Stimulated activated CD8-positive, alpha-beta memory T cell treated with anti-CD3 and anti-CD28 coated beads, Interleukin-7, amount 100 ng/mL, for 1 hour (primary cell): ENCODE data around the gene ABCA10.

Experiments
- DNase-seq, 2 donors: peaks; one replicate each; pipeline ENCODE4 v3.0.0-alpha.2; 2020; ENCODE audit warnings: low read depth in 2 of 2

The ABCA10 gene

DNA sequence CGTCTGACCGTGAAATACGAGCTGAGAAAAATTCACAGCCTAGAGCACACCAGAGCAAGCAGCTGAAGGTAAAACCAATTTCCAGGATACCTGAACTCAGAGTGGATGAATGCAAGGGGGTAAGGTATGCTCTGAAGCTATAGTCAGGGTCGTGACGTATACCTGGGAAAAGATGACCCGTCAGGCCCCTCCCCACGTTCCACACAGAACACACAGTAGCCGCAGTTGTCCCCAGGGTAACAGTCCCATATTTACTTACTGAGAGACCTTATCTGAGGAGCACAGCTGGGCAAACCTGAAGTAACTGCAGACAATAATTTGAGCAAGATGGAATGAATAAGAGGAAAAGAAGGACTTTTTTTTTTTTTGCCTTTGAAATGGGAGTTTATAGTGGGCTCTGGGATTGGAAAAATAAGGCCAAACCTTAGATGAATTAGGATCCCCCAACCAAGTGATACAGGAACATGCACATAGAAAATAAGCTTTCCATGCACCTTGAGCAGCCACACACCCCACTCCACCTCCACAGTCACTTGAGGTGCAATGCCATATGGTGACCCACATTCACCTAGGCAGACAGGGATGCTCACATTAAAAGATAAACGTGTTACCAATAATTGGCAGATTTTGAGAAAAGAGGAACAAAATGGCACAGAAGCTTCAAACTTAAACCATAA is 124.9 kb downstream of the ABCA10 start:
- DNase-seq: no peak

DNA sequence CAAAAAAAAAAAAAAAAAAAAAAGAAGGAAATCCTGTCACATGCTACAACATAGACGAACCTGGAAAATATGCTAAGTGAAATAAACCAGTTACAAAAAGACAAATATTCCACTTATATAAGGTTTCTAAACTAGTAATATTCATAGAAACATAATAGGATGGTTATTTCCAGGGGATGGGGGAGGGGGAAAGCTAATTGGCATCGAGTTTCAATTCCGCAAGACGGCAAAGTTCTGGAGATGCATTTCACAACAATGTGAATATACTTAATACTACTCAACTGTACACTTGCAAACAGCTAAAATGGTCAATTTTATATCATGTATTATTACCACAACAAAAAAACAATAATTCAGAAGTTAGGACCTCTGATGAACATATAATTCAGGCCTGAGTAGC is 130.0 kb downstream of the ABCA10 start:
- no peak for DNase-seq
